ENCODE measurements around the gene ENHO.

DNA sequence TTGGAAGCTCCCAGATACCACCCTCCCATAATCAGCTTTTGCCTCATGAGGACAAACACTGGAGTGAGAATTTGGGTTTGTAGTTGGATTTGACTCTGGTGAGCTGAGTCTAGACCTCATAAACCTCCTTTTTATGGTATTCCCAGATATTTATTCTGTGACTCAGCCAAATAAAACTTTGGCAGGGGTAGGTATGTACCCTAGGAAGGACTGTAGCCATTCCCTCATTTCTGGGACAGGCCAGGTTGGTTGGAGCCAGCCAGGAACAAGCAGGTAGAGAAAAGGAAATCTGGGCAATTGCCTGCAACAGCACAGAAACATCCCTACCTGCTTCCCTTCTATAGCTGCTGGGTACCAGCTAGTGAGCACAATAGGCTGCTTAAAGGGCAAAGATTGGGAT is 19.4 kb downstream of the ENHO start:
- TF ChIP-seq, protein P1, sequence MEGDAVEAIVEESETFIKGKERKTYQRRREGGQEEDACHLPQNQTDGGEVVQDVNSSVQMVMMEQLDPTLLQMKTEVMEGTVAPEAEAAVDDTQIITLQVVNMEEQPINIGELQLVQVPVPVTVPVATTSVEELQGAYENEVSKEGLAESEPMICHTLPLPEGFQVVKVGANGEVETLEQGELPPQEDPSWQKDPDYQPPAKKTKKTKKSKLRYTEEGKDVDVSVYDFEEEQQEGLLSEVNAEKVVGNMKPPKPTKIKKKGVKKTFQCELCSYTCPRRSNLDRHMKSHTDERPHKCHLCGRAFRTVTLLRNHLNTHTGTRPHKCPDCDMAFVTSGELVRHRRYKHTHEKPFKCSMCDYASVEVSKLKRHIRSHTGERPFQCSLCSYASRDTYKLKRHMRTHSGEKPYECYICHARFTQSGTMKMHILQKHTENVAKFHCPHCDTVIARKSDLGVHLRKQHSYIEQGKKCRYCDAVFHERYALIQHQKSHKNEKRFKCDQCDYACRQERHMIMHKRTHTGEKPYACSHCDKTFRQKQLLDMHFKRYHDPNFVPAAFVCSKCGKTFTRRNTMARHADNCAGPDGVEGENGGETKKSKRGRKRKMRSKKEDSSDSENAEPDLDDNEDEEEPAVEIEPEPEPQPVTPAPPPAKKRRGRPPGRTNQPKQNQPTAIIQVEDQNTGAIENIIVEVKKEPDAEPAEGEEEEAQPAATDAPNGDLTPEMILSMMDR (IDR thresholded peaks at IDR 0.05), result no peak
- TF ChIP-seq POLR2A (IDR thresholded peaks at IDR 0.05), result no peak

Measured in adrenal gland (tissue), 5 donors.